GM19452 (cell line): ENCODE results near the gene CPA1.

ENCODE experiments used
- ATAC-seq: cut with Tn5 transposase; IDR thresholded peaks from one replicate; pipeline ENCODE4 v1.9.1; 2021; ENCODE audit not compliant: unreplicated experiment

Gene CPA1

GRCh38 chr7:130353196-130353595, 27.1 kb upstream of the CPA1 start:
- no peak for ATAC-seq

DNA sequence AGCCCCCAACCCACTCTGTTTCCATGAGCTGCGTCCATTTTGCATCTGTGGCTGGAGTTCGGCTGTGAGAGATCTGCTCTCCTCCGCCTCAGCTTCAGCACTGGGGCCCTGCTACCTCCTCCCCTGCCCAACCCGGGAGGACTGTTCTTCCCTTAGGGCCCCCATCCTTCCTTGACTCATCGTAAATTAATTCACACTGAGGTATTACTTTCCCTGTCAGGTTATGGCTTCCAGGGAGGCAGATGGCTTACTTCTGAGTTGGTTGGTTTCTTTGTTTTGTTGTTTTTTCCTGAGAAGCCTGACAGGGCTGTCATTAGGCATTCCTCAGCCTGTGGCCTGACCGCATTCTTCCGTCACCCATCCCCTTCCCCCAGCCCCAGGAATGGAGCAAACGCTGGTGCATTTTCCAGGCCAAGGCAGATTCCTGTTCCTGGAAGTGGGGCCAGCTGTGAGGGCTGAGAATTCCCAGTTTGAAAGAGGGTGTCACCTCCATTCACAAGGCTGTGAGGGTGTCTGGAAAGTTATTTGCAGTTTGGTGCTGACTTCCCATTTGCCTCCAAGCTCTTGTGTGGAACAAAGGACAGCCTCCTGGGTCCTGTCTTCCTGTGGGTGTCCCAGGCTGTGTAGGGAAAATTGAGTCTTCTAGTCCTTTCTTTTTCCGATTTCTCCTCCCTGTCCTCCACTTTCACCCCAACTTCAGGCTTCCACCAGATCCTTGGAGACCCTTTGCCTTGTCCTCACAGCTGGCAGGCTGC, 24.0 kb upstream of the CPA1 start:
- no peak for ATAC-seq

- no peak for ATAC-seq
Measured at GRCh38 chr7:130356876-130357611, 23.2 kb upstream of the CPA1 start.

- no peak for ATAC-seq
Measured at GRCh38 chr7:130358471-130358870, 21.8 kb upstream of the CPA1 start.

DNA sequence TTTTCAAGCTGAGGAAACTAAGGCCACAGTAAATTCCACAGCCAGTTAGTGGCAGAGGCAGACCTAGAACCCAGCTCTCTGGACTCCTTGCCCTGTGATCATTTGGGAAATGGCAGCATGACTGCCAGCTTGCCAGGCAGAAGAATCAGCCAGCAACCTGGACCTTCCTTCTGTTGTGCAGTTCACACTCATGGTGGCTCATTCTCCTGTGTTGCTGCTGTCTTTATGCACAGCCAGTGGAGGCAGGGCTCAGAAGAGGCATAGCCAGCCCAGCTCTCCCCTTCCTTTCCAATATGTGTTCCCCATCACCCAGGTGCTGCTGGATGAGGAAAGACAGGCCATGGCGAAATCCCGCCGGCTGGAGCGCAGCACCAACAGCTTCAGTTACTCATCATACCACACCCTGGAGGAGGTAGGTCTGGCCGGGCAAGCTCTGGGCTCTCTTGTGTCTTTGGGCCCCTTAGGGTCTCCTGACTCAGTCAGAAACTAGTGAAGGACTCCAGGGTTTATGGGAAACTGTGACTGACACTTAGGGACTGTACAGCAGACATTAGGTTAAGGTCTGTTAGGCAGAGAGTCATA, 20.9 kb upstream of the CPA1 start:
- ATAC-seq, result no peak

DNA sequence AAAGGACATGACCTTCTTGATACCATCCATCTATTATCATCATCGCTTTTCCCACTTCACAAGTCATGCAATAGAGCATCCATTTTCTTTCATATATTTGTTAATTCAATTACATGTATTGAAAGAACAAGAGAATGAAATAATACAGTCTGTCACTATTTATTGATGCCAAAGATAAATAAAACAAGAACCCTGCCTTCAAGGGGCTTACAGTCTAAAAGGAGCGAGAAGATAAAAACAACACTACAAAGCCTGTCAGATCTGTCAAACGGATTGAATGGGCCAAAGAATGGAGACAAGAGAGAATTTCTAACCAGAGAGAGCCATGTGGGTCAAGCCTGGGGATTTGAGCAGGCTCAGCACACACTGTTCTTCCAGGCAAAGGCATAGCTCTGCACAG, 19.8 kb upstream of the CPA1 start:
- ATAC-seq, result no peak

GRCh38 chr7:130361681-130362080, 18.6 kb upstream of the CPA1 start:
- no peak for ATAC-seq

DNA sequence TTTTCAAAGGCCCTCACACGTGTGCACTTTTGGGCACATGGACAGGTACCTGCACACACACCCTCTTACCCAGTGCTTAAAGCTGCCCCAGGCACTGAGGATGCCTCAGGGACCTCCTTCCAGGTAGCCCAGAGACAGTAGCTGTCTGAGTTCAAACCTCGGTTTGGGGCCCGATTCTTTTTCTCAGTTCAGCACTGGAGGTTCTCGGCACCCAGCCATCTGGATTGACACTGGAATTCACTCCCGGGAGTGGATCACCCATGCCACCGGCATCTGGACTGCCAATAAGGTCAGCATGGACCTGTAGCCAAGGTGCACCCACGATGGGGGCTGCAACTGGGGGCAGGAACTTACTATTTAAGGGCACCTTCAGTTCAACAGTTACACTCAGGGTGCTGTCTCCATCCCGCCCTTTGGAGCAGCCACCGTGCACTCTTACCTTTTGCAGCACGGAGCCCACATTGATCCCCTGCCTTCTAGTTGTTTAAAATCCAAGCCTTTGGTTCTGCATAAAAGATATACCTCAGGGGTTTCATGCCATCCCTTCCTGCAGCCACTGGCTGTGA, 18.0 kb upstream of the CPA1 start:
- ATAC-seq, result no peak

DNA sequence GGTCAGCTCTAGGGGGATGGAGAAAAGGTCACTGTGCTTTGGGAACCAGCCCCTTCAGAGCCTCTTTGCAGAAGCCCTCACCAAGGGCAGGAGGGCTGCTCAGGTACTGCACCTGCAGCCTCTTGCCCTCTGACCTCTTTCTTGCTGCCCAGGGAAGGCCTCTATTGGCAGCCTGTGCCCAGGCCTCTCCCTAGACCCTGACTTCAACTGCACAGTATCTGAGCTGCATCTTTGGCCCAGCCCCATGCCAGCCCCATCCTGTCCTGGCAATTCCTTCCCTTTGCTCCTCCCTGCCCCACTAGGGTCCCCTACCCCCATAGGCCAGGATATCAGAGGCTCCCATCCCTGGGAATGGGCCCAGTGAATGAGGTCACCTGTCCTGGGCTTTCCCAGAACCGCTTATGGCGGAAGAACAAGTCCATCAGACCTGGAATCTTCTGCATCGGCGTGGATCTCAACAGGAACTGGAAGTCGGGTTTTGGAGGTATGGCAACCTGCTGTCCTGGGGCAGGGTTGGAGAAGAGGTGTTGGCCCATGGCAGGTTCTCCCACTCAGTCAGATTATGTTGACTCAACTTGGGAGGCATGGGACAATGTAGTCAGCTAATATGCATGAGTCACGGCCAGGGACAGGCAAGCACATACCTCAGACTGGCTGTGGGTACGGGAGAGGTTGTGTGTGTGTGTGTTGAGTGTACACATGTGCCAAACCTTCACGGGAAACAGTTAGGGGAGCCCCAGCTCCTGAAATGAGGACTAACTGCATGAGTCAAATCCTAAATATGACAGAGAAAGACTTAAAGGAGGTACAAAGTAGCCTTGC, 17.1 kb upstream of the CPA1 start:
- ATAC-seq, result no peak

DNA sequence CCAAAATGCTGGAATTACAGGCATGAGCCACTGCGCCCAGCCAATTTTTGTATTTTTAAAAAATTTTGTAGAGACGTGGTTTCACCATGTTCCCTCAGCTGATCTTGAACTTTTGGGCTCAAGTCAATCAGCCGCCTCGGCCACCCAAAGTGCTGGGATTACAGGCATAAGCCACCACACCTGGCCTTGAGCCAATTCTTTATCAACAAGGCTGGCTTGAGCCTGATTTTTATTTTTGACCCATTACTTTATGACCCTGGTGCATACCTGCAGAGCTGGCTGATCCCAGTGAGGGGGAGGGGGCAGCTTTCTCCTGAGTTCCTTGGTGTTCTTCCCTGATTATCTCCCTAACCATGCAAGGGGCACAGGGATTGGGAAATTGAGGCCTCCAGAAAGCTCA, 15.8 kb upstream of the CPA1 start:
- ATAC-seq, result no peak

- no peak for ATAC-seq
Measured at GRCh38 chr7:130365088-130365487, 15.2 kb upstream of the CPA1 start.

- no peak for ATAC-seq
Measured at GRCh38 chr7:130365511-130366441, 14.5 kb upstream of the CPA1 start.

DNA sequence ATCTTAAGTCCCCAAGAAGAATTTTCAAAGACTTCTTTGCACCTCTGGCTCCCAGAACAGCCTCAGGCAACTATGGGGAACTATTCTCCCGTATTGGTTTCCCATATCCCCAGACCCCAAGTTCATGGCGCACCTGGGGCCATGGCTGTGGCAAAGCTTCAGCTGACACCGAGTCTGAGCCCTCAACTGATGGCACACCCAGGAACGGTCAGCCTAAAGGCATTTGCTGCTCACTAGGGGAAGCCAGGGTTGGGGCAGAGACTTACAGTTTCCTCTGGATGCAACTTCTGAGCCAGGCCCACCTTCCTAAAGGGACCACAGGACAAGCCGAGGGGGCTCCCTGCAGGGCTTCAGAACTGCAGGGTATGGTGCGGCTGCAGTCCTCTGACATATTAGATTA, 13.7 kb upstream of the CPA1 start:
- no peak for ATAC-seq

- no peak for ATAC-seq
Measured at GRCh38 chr7:130367088-130367755, 13.1 kb upstream of the CPA1 start.

GRCh38 chr7:130367836-130368746, 12.2 kb upstream of the CPA1 start:
- ATAC-seq, result no peak

GRCh38 chr7:130369110-130369711, 11.1 kb upstream of the CPA1 start:
- ATAC-seq, result no peak

DNA sequence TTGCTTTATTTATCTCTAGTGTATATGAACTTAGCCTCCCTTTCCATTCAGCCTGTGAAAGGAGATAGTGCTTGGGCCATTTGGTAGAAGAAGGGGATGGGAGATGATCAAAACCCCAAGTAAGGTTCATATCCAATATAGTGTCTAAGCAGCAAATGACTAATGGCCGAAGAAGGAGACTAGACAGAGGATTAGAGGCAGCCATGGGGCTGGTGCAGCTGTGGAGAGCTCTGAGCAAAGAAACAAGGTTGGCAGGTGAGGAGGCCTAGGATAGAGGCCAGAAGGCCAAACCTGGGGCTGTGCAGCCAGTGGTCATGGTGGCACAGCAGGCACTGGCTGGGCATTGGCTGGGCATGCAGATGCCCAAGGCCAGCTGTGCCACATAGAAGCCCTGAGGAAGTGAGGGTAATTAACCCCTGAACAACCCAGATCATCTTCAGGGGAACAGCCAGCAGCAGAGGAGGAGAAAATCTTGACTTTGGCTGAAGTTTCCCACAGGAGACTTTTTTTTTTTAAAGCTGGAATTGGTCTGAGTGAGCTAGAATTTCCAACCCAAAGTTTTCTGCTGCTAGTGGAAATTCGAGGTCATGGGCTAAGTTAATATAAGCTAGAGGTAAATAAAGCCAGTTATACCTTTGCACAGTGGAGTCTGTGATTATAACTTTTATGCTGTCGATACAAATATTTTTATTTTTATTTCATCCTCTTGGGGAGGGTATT, 10.3 kb upstream of the CPA1 start:
- ATAC-seq, result no peak
